Breast epithelium (tissue), 3 donors: Measurements from ENCODE around the gene ERN1.

Source experiments
- POLR2A ChIP-seq: fragments of 450-650 bp; IDR thresholded peaks from one replicate; pipeline ENCODE4 v1.6.1; 2016; ENCODE audit warnings: antibody characterized with exemption, mild to moderate bottlenecking, moderate library complexity
- POLR2AphosphoS5 ChIP-seq, 3 donors: sonication (generic); formaldehyde crosslinking; IDR thresholded peaks; one replicate each; pipeline ENCODE4 v1.6.1; 2017; ENCODE audit warnings: antibody characterized with exemption in 3 of 3
- TF ChIP-seq, protein P1 (sequence below), 3 donors: fragments of 450-650 bp; IDR thresholded peaks; one replicate each; pipeline ENCODE4 v1.5.1; 2016 to 2017; ENCODE audit warnings: antibody characterized with exemption in 3 of 3, mild to moderate bottlenecking in 3 of 3, moderate library complexity in 3 of 3

DNA sequence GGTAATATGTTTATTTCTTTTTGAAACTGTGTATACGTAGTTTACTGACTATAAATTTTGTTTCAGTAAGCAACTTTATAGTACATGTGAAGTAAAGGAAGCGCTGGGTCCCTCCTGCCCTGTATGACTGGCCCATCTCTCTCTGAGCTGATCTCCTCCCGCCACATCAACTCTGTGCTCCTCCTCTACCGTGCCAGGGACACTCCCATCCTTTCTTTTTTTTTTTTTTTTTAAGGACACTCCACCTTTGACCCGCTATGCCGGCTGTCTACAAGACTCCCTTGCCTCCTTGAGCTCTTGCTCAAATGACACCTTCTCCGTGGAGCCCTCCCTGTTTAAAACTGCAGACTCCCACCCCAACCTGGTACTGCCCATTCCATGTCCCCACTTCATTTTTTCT lies 35.5 kb downstream of the ERN1 start:
- TF ChIP-seq, protein P1, sequence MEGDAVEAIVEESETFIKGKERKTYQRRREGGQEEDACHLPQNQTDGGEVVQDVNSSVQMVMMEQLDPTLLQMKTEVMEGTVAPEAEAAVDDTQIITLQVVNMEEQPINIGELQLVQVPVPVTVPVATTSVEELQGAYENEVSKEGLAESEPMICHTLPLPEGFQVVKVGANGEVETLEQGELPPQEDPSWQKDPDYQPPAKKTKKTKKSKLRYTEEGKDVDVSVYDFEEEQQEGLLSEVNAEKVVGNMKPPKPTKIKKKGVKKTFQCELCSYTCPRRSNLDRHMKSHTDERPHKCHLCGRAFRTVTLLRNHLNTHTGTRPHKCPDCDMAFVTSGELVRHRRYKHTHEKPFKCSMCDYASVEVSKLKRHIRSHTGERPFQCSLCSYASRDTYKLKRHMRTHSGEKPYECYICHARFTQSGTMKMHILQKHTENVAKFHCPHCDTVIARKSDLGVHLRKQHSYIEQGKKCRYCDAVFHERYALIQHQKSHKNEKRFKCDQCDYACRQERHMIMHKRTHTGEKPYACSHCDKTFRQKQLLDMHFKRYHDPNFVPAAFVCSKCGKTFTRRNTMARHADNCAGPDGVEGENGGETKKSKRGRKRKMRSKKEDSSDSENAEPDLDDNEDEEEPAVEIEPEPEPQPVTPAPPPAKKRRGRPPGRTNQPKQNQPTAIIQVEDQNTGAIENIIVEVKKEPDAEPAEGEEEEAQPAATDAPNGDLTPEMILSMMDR (IDR thresholded peaks at IDR 0.05) = no peak
- TF ChIP-seq POLR2AphosphoS5 (IDR thresholded peaks at IDR 0.05) = no peak
- TF ChIP-seq POLR2A = no peak
